RWPE1 (cell line): ENCODE data around the gene SMIM28.

Source experiments
- CTCF ChIA-PET: fragments of 350-600 bp; sonication (Branson Sonifier 250); formaldehyde crosslinking; extraction: SDS; loops from one replicate; lab custom pipeline; 2021; lab: Yijun Ruan, JAX
- POLR2A ChIA-PET: fragments of 400-600 bp; formaldehyde crosslinking; extraction: SDS; loops from one replicate; lab custom pipeline; 2020; ENCODE audit warnings: antibody characterized with exemption; ENCODE audit not compliant: low non-redundant PET; lab: Yijun Ruan, JAX
- DNase-seq: peaks from one replicate; pipeline ENCODE4 v3.0.0; 2012; ENCODE audit warnings: low spot score
- H3K27ac ChIP-seq: fragments of 450-650 bp; 2 replicates; pipeline ENCODE4 v1.5.1; 2017
- CTCF ChIP-seq: fragments of 450-650 bp; conservative IDR thresholded peaks from 2 replicates; pipeline ENCODE4 v1.5.1; 2017; ENCODE audit warnings: low read depth, mild to moderate bottlenecking

Gene SMIM28

GRCh38 chr6:138389551-138389950 is 11.8 kb downstream of the SMIM28 start:
- H3K27ac ChIP-seq, result no peak overlapping the region
- TF ChIP-seq CTCF, result no peak
- CTCF ChIA-PET, result no interaction called here
- POLR2A ChIA-PET, result no interaction called here
- no peak for DNase-seq

GRCh38 chr6:138393871-138394783 is 16.4 kb downstream of the SMIM28 start:
- no peak for DNase-seq
- CTCF ChIA-PET, result interaction anchor here (0.6 kb wide), 1 partner anchor 16 kb away, joined by 4 read pairs; no protein-coding TSS in a partner anchor
- no peak overlapping the region for H3K27ac ChIP-seq
- TF ChIP-seq CTCF, result no peak
- POLR2A ChIA-PET, result no interaction called here

- POLR2A ChIA-PET, result no interaction called here
These were observed 19.0 kb downstream of the SMIM28 start for GRCh38 chr6:138396709-138397108.

GRCh38 chr6:138397128-138398122 is 19.7 kb downstream of the SMIM28 start:
- H3K27ac ChIP-seq, result no peak overlapping the region
- ChIA-PET CTCF (interaction anchor here (0.8 kb wide), 1 partner anchor 156 kb away, joined by 3 read pairs; no protein-coding TSS in a partner anchor), POLR2A (no interaction called here)
- TF ChIP-seq CTCF, result no peak
- DNase-seq, result no peak

More at GRCh38 chr6:138396709-138397108, 19.0 kb downstream of the SMIM28 start:
- H3K27ac ChIP-seq, result no peak overlapping the region
- DNase-seq, result no peak
- CTCF ChIA-PET, result no interaction called here
- TF ChIP-seq CTCF, result no peak

- DNase-seq, result no peak
- POLR2A ChIA-PET, result no interaction called here
- no peak overlapping the region for H3K27ac ChIP-seq
- no peak for TF ChIP-seq CTCF
- CTCF ChIA-PET, result no interaction called here
These were observed 22.6 kb downstream of the SMIM28 start for GRCh38 chr6:138400326-138400725.
